Measurements from ENCODE around the gene ZSCAN30.
A peak's percentile ranks its signal among the peaks of the same experiment; 100 is the strongest.

ZSCAN30 gene

GRCh38 chr18:35278085-35278484 is 11.9 kb downstream of the ZSCAN30 start:
- DNase-seq, result no peak

DNA sequence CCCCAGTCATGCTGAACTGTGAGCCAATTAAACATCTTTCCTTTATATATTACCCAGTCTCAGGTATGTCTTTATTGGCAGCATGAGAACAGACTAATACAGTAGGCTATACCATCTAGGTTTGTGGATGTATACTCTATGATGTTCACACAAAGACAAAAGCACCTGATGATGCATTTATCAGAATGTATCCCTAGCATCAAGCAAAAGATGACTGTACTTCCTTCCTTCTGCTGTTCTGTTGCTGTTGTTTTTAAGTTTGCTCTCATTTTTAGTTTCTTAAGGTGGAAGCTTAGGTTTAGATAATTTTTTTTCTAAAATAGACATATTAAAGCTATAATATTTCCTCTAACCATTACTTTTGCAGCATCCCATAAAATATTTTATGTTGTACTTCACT is 12.4 kb downstream of the ZSCAN30 start:
- no peak for DNase-seq

- no peak for DNase-seq
These were observed 13.8 kb downstream of the ZSCAN30 start for GRCh38 chr18:35276267-35276666.

GRCh38 chr18:35271656-35272055 is 18.4 kb downstream of the ZSCAN30 start:
- DNase-seq, result no peak

- no peak for DNase-seq
These were observed 21.2 kb downstream of the ZSCAN30 start for GRCh38 chr18:35268821-35269220.

GRCh38 chr18:35267809-35268208 is 22.2 kb downstream of the ZSCAN30 start:
- DNase-seq, result peak; percentile 19

DNA sequence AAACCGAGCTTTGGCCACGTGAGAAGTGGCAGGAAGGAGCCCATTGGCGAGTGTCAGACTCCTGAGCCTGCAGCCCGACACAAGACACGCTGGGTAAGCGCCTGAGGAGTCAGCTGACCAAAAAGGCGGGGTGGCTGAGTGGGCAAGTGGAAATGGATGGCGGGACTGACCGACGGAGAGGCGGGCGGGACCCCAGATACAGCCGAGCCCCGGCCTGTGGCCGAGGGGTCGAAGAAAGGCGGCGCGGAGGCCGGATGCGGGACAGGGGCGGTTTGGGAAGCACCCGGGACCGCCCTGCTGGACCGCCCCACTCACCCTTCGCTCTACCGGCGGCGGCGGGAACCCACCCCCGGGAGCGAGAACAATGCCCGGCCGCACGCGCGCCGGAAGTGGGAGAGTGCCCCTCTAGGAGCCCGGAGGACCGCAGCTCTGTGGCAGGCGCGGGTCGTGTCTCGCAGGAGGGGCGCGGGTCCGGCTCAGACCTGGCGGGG is 22.8 kb downstream of the ZSCAN30 start:
- DNase-seq, result peak; percentile 80

GRCh38 chr18:35264409-35264808 is 25.6 kb downstream of the ZSCAN30 start:
- DNase-seq, result no peak

- no peak for DNase-seq
These were observed 33.1 kb downstream of the ZSCAN30 start for GRCh38 chr18:35256947-35257346.

GRCh38 chr18:35253655-35254287 is 36.3 kb downstream of the ZSCAN30 start:
- DNase-seq, result no peak

GRCh38 chr18:35252466-35252865 is 37.6 kb downstream of the ZSCAN30 start:
- no peak for DNase-seq

DNA sequence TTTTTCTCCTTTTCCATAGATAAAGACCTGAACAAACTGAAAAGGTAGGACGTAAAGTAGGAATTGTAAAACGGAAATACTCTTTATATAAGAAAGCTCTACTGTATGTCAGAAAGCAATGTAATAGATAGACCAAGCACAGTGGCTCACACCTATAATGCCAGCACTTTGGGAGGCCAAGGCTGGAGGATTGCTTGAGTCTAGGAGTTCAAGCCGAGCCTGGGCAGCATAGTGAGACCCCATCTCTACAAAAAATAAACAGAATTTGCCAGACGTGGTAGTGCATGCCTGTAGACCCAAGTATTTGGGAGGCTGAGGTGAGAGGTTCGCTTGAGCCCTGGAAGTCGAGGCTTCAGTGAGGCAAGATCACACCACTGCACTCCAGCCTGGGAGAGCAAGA is 41.6 kb downstream of the ZSCAN30 start:
- DNase-seq, result no peak

DNA sequence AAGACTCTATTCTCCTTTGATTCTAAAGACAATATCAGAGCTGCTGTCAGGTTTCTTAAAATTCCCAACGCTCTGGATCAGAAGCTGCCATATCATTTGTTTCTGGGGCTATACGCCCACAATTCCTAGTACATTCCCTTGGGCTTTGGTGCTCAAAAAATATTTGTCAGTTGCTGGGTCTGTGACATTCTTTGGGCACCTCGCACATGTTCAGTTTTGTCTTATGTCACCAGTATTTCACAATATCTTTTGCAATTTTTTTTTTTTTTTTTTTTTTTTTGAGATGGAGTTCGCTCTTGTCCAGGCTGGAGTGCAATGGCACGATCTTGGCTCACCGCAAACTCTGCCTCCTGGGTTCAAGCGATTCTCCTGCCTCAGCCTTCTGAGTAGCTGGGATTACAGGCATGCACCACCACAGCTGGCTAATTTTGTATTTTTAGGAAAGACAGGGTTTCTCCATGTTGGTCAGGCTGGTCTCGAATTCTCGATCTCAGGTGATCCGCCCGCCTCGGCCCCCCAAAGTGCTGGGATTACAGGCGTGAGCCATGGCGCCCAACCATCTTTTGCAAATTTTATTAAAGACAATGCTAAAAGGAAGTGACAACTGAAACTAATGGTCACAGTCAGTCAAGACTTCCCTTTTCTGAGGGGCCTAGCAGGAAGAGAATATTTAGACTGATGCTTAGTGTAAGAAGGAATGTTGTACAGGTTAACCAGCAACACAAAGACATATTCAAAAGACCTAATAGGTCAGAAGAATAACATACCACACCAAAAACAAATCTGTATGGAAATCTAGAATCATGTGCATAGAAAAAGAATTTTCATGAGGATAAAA is 42.4 kb downstream of the ZSCAN30 start:
- no peak for DNase-seq

DNA sequence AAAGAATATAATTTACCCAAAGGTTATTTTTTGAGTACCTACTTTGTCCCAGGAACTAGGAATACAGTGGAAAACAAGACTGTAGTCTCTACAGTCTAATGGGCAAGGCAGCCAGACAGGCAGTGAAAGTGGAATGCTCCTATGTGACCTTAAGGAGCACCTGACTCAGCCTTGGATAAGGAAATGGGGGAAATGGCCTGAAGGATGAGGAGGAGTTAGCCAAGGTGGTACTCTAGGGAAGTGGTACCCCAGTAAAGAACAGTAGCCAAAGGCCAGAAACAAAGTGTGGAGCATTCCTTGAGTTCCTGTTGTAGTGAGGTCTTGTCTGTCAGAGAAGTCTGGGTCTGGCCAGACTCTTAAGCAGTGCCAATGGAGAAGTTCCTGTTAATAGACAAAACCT is 43.2 kb downstream of the ZSCAN30 start:
- no peak for DNase-seq

DNA sequence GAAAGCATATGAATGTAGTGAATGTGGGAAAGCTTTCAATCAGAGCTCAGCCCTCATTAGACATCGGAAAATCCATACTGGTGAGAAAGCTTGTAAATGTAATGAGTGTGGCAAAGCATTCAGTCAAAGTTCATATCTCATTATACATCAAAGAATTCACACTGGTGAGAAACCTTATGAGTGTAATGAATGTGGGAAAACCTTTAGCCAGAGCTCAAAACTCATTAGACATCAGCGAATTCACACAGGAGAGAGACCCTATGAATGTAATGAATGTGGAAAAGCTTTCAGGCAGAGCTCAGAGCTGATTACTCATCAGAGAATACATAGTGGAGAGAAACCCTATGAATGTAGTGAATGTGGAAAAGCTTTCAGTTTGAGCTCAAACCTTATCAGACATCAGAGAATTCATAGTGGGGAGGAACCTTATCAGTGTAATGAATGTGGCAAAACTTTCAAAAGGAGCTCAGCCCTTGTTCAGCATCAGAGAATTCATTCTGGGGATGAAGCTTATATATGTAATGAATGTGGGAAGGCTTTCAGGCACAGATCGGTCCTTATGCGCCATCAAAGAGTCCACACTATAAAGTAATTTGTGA is 44.2 kb downstream of the ZSCAN30 start:
- no peak for DNase-seq

- DNase-seq, result no peak
These were observed 45.4 kb downstream of the ZSCAN30 start for GRCh38 chr18:35244671-35245070.

GRCh38 chr18:35242426-35242825 is 47.6 kb downstream of the ZSCAN30 start:
- DNase-seq, result no peak

- no peak for DNase-seq
These were observed 48.6 kb downstream of the ZSCAN30 start for GRCh38 chr18:35241448-35241804.

GRCh38 chr18:35240664-35241447 is 49.2 kb downstream of the ZSCAN30 start, which contains the start of gene ZNF397:
Gene ZNF397 (plus strand): TSS chr18:35241034. CDS start chr18:35242471, 1,437 bp downstream.
- peak; percentile 96 for DNase-seq

GRCh38 chr18:35239314-35239713 is 50.7 kb downstream of the ZSCAN30 start:
- DNase-seq, result no peak

DNA sequence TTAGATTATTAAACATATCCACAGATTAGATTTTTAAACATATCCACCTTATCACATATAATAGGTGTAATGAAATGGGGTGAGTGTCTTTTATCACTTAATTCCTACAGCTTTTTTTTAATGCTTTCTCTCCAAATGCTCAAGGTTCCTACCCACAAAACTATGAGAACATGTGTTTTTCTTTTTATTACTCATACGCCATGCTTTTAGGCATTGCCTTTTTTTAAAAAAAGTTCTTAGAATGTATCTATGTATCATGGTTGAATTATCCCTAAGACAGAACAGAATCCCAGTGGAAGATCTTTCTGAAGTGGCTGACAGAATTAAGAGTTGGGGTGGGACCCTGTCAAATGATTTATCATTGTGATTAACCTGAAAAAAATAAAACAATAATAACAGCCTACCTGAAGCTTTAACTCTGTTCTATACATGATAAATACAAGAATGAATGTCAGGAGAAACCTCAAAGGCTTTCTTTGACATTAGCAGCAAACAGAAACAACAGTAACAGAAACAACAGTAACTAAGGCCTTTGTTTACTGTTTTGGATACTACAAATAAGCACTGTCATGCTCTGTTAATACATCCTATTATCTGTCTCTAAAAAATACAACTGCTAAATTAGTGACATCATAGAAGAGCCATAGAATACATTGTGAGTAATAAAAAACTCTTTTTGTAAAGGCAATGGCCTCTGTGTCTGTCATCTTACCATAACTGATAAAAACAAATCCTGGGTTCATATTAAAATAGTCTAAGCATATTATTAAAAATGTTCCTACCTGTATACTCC is 53.3 kb downstream of the ZSCAN30 start:
- no peak for DNase-seq

GRCh38 chr18:35231052-35231451 is 59.0 kb downstream of the ZSCAN30 start:
- DNase-seq, result peak; percentile 85

All from CD4-positive, alpha-beta T cell treated with Interleukin-10 for 1 hour (primary cell).